GM18511 (cell line): ENCODE data around the gene TENT4A.
A peak's percentile ranks its signal among the peaks of the same experiment; 100 is the strongest.

Experiments used
- ATAC-seq: cut with Tn5 transposase; IDR thresholded peaks from one replicate; pipeline ENCODE4 v1.9.1; 2021; ENCODE audit warnings: mild to moderate bottlenecking, moderate library complexity; ENCODE audit not compliant: unreplicated experiment

The TENT4A gene

DNA sequence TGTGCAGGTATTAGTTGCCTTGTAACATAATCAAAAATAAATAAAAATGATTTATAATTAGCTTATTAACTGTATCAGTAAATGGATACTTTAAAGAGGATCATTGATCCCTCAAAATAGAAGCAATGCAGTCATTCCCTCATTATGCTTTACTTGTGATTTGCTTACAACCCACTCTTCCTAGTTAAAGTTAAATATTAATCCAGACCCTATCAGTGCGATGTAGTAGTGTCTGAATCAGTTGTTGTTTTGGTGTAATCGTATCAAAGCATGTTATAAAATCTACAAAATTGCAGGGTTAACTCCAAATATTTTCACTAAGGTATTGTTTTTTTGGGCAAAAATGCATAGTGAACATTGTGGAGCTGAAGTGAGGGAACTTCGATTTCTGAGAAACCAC is 17.6 kb downstream of the TENT4A start:
- no peak for ATAC-seq

GRCh38 chr5:6731465-6732237 is 18.4 kb downstream of the TENT4A start:
- ATAC-seq, result no peak

DNA sequence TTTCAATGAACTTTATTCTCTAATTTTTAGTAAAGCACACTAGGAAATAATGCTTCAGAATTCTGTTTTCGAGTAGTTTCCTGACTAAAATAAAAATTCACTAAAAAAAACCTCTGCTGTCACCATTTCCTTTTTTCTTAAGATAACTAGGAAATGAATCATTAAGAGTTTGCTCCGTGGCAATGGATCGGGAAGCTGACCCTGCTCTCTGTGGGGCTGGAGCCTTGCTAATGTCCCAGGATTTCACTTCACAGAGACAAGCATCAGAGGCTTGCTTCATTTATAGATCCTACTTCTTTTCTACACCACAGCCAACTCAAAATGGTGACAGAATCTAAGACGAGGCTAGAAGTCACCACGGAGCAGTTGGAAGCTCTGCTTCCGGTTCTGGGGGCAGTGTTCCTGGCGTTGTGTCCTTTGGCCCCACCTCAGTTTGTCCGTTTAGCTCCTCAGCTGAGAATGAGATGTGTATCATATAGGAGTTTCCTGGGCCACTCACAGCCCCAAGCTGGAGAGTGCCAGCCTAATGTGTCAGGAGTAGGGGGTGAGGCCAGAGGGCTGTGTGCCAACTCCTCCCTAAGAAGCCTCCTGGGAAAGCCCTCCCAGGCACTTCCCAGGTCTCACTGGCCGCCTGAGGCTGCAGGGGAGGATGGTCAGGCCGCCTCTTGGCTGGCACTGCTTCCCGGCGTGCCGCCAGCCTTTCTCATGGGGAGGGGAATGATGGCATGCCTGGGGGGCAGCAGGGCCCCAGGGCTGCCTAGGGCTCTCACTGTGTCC is 19.6 kb downstream of the TENT4A start:
- no peak for ATAC-seq

- no peak for ATAC-seq
Observed at GRCh38 chr5:6733411-6734242, 20.4 kb downstream of the TENT4A start.

- ATAC-seq, result no peak
Observed at GRCh38 chr5:6734243-6734700, 21.0 kb downstream of the TENT4A start.

GRCh38 chr5:6734781-6735180 is 21.5 kb downstream of the TENT4A start:
- ATAC-seq, result peak; percentile 36

DNA sequence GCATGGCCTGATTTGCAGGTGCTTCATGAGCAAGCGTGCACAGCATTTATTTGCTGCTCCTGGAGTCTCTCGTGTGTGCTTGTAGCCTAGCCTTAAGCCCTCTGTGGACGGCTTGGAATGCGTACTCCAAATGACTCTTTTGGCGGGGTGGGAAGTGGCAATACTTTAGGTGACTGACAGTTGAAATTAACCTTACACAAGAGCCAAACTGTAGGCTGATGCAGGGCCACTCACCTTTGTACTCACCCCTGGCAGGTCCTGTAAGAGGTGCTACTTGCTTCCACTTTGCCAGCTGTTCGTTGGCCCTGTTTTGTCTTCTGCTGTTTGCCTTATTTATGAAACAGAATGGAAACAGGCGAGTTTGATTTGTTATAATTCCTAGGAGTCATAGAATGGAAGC is 22.9 kb downstream of the TENT4A start:
- ATAC-seq, result no peak

GRCh38 chr5:6736524-6737042 is 23.4 kb downstream of the TENT4A start:
- ATAC-seq, result no peak

GRCh38 chr5:6737043-6737941 is 24.1 kb downstream of the TENT4A start:
- peak; percentile 75 for ATAC-seq

- no peak for ATAC-seq
Observed at GRCh38 chr5:6739603-6740002, 26.4 kb downstream of the TENT4A start.

DNA sequence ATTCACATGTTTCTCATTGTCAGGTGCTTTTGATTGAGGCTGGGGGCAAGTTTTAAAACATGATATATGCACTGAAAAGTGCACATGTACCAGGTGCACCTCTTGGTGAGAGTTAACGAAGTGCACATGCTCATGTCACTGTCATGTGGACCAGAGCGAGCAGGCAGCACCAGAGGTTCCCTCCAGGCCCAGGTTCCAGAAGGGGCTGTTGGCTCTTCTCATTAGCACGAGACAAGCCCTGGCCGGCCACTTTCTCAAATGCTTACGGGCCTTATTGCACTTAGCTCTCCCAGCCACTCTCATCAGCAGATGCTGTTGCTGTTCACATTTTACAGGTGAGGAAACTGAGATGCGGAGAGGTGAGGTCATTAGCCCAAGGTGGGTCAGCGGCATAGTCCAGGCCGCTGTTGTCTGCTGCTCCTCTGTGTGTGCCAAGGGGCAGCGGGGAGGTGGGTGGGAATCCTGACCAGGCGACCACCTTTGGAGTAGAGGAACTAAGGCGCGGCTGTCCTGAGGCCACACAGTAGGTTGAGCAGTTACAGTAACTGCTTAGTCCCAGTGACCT is 27.4 kb downstream of the TENT4A start:
- no peak for ATAC-seq

DNA sequence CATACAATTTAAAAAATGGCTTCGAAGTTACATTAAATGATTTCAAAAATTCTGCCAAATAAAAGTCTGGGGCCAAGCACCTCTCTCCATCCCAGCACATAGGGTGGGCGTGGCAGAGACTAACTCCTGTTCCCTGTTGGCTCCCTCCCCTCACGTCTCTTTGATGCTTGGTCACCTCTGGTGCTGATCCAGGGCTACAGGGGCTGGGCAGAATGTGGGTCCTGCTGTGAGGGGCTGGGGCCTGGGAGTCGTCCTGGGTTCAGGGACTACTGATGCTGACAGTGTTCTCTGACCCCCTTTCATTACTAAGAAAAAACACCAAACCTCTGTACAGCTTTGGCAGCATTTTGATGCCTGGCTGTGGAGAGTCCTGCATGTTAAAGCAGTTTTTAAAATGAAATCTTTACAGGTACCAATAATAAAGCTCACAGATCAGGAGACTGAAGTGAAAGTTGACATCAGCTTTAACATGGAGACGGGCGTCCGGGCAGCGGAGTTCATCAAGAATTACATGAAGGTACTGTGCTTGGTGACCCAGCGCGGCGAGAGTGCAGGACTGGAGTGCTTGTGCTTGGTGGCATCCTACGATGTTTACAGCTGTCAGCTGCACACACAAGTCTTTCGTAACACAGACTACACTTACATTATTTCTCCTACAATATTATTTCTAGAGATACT is 29.0 kb downstream of the TENT4A start:
- no peak for ATAC-seq

- no peak for ATAC-seq
Observed at GRCh38 chr5:6743161-6743560, 29.9 kb downstream of the TENT4A start.

- peak; percentile 7 for ATAC-seq
Observed at GRCh38 chr5:6744841-6745705, 31.8 kb downstream of the TENT4A start.

GRCh38 chr5:6745706-6746222 is 32.5 kb downstream of the TENT4A start:
- ATAC-seq, result peak; percentile 82

- no peak for ATAC-seq
Observed at GRCh38 chr5:6746244-6746643, 33.0 kb downstream of the TENT4A start.

- ATAC-seq, result no peak
Observed at GRCh38 chr5:6747103-6747502, 33.9 kb downstream of the TENT4A start.

DNA sequence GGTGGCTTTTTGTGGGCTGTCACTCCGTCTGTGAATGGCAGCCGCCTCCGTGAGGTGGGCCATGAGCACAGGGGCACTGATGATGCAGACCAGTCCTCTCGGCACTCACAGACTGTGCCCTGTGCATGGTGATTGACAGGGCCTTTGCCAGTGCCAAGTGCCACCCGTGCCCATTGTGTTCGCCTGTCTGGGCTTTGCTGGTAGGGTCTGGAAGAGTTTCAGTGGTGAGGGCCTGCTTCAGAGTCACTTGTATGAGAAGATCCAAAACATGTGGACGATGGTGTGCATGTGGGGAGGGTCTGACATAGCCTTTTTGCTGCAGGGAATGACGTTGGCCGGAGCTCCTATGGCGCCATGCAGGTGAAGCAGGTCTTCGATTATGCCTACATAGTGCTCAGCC is 34.9 kb downstream of the TENT4A start:
- no peak for ATAC-seq
